Left lobe of liver (tissue), 2 donors: ENCODE results near the gene SLC22A23. TPM values are rescaled to one million over a fixed set of nuclear protein-coding genes. Genes with fewer than 3 reads are reported as not detected.

ENCODE experiments used
- ATAC-seq: fragments of 200-7000 bp; cut with Tn5 transposase; one replicate; pipeline ENCODE4 v1.9.1; 2020; ENCODE audit warnings: mild to moderate bottlenecking, moderate library complexity
- DNase-seq: peaks from one replicate; pipeline ENCODE4 v3.0.0-alpha.2; 2020; ENCODE audit warnings: low spot score
- total RNA-seq: library from RNA; stranded (reverse); gene quantifications from one replicate; pipeline ENCODE4 v1.2.1, GENCODE V29; 2021
- donor health status: DM: no; HTN: no; CAD: no; lungs with moderate emphysema.
- donor health status: DM: no; HTN: yes; CAD: no.

SLC22A23 gene, protein sequence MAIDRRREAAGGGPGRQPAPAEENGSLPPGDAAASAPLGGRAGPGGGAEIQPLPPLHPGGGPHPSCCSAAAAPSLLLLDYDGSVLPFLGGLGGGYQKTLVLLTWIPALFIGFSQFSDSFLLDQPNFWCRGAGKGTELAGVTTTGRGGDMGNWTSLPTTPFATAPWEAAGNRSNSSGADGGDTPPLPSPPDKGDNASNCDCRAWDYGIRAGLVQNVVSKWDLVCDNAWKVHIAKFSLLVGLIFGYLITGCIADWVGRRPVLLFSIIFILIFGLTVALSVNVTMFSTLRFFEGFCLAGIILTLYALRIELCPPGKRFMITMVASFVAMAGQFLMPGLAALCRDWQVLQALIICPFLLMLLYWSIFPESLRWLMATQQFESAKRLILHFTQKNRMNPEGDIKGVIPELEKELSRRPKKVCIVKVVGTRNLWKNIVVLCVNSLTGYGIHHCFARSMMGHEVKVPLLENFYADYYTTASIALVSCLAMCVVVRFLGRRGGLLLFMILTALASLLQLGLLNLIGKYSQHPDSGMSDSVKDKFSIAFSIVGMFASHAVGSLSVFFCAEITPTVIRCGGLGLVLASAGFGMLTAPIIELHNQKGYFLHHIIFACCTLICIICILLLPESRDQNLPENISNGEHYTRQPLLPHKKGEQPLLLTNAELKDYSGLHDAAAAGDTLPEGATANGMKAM
- total RNA-seq, result 16.9 TPM

DNA sequence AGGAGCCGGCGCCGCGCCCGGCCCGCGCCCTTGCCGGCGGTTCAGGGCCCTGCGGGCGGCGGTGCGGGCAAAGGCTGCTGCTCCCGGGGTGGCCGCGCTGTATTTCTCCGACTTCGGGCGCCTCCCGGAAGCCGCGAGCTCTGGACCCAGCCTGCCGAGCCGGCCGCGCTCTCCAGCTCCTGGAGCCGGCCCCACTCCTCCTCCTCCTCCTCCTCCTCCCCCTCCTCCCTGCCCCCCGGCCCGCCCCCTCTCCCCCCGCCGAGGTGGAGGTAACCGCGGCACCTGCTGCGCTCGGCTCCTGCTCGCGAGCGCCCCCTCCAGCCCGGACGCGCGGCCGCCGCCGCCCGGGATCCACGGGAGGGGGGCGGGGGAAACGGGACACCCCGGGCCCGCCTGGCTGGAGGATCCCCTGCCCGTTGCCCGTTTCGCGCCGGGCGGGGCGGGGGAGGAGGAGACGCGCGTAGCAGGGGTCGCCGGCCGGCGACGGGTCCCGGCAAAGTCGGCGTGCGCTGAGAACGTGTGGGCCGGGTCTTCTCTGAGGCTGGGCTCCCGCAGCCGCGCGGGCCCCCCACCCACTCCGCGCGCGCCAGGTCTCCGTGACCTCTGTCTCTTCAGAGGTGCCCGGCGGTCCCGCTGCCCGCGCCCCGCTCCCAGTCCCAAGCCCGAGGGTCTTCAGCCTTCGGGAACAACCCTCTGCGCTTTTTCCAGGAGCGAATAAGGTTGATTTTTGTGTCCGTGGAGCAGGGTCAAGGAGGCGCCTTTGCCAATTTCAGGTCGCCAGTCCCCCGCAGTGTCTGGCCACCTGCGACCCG, at the start of gene SLC22A23:
SLC22A23 (minus strand) TSS at position 153 of the 812 bp plus-strand sequence. CDS start 491 bp downstream, outside the sequence.
- ATAC-seq (peak; percentile 85), DNase-seq (peak; percentile 88)

DNA sequence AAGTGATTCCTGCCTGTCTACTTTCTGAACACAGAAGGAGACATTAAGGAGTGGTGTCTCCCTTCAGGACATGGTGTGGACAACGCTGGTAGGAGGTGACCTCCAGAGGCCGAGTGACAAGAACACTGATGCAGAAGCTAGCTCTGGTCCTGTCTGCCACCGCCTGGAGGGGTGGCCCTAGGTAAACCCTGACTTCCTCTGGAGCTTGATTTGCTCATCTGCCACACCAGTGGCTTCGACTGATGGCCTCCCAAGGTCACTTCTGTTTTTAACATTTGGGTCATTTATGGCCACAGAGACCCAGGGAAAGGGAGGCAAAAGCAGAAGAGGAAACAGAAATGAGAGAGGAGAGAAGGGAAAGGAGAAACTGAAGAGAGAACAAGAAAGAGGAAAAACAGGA, 49.4 kb upstream of the SLC22A23 start:
- peak; percentile 49 for ATAC-seq

DNA sequence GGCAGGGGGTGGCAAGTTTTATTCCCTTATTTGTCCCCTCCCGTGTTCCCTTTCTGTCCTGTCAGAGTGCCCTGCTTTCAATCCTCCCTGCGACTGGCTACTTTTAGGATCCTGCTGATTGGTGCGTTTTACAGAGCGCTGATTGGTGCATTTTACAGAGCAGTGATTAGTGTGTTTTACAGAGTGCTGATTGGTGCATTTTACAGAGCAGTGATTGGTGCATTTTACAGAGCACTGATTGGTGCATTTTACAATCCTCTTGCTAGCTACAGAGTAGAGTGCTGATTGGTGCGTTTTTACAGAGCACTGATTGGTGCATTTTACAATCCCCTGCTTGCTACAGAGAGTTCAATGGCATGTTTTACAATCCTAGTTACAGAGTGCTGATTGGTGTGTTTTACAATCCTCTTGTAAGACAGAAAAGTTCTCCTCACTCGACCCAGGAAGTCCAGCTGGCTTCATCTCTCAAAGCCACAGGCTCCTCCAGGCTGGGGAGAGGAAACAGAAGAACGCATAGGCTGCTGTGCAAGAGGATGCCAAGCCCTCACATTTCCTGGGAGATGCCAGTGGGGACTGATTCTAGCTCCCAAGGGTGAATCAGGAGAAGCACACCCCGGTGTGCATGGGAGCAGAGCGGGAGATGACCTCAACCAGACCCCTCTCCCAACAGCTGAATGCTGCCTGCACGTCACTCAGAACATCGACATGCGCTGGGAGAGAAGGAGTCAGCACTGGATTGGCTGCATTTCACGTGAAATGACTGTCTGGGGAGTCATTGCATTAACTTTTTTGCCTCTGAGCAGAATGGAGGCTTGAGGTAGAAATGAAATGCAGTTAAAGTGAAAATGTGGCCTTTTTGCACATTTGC, 48.3 kb upstream of the SLC22A23 start:
- ATAC-seq (no peak), DNase-seq (no peak)

More for the DNA sequence above, 49.4 kb upstream of the SLC22A23 start:
- DNase-seq, result no peak

DNA sequence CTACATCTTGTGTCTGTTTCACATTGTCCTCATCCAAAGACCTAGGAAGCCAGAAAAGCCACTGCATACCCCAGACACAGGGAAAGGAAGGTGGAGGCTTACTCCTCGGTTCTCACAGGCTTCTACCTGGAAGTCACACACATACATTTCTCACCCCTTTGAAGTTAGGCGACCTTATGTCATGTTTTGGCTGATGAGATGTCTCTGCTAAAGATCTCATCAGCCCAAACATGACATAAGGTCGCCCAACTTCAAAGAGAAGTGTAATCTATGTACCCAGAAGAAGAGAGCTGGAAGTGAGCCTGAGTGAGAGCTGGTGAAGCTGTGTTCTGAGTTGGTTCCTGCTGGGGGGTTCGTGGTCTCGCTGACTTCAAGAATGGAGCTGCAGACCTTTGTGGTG, 47.5 kb upstream of the SLC22A23 start:
- ATAC-seq, result no peak
- DNase-seq, result no peak

DNA sequence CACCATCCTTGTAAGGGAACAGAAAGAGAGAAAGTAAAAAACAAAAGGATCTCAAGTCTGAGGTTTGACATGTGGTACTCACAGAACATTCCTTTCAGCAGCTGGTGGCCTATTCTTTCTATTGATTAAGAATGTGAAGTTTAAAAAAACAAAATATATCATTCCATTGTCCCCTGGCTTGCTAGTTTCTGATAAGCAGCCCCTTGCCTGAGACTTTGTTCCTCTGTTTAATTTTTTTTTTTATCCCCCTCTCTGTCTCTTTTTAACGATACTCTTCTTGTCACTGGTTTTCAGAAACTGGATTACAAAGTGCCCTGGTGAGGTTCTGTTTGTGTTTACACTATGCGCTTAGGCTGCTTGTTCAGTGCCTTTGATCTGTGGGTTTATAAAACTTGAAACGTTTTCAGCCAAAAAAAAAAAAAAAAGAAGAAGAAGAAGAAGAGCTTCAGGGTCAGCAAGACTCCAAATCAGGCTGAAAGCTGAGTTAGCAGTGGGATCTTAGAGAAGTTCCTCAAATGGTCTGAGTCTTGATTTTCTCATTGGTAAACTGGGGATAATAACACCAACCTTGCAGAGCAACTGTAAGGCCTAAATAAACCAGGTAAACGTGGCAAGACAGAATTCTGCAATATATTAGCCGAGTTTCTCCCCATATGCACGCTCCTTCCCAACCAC, 45.1 kb upstream of the SLC22A23 start:
- no peak for ATAC-seq
- DNase-seq, result no peak

DNA sequence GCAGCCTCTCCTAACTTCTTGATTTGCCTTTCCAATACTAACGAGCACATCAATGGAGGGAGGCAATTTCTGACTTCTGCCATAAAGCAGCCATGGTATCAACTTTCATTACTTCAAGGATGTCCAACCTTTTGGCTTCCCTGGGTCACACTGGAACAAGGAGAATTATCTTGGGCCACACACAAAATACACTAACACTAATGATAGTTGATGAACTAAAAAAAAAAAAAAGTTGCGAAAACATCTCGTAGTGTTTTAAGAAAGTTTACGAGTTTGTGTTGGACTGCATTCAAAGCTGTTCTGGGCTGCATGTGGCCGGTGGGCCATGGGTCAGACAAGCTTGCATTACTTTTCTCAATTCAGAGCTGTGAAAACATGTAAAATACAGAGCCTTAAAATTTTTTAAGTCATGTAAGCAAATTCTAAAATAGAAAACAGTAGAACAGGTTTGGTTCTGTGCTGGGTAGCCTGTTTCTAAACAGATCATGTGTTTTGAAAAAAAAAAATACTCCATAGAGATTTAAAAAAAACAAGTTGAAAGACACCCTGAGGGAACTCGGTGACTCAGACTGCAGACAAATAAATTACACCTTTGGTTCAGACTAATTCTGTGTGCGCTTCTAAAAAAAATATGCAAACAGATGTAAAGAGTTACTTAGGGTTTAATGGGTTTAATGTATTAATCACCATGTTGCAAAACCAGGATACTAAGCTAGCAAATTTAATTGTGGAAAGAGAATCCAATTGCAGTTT, 43.6 kb upstream of the SLC22A23 start:
- DNase-seq, result no peak
- no peak for ATAC-seq

DNA sequence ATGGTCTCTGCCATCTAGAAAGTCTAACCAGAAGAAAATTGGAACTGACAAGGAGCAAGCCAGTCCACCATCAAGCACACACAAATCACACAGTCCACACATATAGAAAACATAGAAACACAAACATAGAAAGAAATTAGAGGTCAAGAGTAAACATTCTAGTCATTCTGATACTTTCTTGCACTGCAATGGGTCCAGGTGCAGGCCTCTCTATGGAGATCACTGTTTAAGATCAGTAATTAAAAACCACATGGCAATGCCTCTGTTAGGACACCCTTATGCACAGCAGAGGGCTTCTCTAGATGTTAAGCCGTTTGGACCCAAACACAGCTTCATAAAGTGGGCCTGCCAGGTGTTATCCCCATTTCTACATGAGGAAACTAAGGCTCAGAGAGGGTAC, 42.8 kb upstream of the SLC22A23 start:
- DNase-seq (no peak), ATAC-seq (no peak)

DNA sequence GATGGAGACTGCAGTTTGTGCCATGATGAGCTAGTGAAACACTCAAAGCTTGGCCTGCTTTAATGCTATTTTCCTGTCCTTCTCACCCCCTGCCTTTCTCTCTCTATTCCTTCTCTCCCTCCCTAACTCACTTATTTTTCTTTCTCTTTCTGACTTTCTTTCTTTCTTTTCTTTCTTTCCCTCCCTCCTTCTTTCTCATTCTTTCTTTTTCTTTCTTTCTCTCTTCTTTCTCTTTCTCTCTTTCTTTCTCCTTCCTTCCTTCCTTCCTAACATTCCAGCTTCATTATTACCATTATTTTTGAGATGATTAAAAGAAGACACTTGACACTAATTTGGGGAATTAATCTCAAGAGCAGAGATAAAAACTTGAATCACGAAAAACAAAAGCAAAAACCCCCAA, 39.5 kb upstream of the SLC22A23 start:
- no peak for DNase-seq
- no peak for ATAC-seq

DNA sequence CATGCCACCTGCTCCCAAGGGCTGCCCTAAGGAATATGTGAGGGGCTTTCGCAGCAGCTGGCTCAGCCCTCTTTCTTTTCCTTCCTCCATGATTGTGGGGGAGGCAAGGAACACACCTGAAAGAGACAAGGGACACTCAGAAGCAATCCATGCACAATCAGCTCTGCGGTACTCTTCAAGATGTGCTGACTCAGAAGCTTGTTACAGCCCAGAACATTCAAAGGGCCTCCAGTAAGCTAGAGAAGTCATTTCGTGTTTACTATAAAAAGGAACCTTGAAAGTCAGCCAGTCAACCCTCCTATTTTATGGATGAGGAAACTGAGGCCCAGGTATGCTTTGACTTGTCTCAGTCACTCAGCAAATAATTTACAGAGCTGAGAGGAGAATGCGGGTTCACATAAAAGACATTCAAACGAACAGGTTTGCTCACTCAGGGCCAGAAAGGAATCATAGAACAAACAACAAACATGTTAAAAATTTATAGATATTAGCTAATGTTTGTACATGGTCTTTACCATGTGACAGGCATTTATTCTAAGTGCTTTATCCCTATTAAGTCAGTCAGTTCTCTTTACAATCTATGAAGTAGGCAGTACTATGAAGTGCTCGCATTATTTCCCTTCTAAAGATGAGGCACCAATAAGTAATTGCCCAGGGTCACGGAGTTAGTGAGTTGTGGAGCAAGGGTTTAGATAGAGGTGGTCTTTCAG, 37.7 kb upstream of the SLC22A23 start:
- ATAC-seq, result no peak

DNA sequence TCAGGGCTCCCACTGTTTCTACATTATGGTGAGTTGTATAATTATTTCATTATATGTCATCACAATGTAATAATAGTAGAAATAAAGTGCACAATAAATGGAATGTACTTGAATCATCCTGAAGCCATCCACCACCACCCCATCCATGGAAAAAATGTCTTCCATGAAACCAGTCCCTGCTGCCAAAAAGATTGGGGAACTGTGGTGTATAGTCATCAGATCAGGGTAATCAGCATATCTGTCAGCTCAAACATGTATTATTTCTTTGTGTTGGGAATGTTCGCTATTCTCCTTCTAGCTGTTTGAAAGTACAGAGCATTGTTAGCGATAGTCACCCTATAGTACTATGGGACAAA, 33.8 kb upstream of the SLC22A23 start:
- ATAC-seq, result no peak

More for the DNA sequence above, 37.7 kb upstream of the SLC22A23 start:
- no peak for DNase-seq

DNA sequence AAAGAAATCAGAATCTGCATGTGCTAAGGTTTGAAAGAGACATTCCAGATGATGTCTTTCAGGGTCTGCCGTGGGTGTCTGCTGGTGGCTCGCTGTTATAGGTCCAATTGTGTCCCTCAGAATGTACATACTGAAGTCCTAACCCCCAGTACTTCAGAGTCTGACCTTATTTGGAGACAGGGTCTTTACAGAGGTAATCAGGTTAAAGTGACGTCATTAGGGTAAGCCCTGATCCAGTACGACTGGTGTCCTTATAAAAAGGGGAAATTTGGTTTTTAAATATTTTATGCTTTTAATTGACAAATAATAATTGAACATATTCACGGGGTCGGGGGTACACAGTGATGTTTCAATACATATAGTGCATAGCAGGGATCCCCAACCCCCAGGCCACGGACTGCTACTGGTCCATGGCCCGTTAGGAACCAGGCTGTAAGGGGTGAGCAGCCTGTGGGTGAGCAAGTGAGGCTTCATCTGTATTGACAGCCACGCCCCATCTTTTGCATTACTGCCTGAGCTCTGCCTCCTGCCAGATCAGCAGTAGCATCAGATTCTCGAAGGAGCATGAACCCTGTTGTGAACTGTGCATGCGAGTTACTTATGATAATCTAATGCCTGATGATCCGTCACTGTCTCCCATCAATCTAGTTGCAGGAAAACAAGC, 33.2 kb upstream of the SLC22A23 start:
- DNase-seq, result no peak

More for the DNA sequence above, 33.8 kb upstream of the SLC22A23 start:
- no peak for DNase-seq

DNA sequence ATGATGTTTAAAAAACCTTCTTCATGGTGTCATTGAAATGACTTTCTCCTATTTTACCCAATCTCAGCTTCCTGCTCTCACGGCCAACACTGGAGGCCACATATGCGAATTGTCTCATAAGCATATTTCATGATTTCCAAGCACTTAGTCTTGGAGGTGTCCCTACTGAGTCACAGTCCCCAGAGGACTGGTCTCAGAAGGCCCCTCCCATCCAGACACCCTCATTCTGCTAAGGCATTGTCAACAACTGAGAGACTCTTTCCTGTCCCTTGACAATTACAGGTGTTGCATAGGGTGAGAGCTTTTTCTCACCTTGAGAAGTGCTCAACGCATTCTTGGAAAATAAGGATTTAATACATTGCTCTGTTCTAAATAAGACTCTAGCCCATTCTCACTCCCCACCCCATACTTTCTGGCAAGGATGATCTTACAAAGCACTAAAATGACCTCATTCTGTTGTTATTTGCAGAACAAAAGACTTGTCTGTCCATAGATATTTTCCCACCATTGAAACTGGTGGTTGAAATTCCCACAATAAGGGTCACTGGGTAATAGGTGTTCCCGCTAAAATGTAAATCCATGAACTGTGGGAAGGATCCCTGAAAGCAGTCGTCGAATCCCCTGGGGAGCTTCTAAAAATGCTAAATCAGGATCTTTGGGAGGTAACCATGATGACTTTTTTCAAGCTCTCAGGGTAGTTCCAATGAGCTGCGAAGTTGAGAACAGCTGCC, 32.3 kb upstream of the SLC22A23 start:
- no peak for DNase-seq
- ATAC-seq, result no peak

More for the DNA sequence above, 33.2 kb upstream of the SLC22A23 start:
- ATAC-seq, result no peak

DNA sequence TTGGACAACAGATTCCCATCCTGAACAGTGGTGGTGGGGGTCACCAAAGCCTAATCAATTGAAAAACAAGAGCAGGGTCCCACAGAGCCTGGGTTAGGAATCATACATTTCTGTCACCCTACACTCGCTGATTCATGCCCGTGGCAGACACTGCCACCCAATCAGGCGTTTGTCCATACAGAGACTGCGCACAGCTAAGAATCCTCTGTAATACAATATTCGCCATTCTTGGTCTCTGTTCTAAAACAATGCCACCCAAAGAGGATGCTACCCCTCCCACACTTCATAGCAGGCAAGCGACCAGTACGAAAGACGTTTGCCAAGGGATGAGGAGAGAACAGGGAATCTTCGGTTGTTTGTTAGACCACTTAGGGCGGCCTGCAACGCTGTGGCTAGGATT, 28.1 kb upstream of the SLC22A23 start:
- ATAC-seq, result no peak

DNA sequence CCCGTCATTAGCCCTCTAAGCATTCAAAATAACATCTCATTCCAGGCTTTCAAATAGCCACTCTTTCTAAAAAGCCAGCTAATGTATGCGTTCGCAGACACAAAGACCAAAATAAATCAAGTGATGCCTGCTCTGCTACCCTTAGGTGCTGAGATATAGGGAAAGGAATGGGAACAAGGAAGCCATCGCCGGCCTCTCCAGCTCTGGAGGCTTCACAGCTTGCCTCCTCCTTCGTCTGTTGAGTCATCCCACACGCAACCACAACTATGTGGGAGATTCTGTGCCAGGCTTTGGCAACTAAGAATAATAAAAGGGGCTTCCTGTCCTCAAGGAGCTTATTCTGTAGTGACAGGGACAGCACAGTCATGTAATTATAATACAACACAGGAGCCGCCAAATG, 27.3 kb upstream of the SLC22A23 start:
- ATAC-seq (no peak), DNase-seq (no peak)

More for the DNA sequence above, 28.1 kb upstream of the SLC22A23 start:
- DNase-seq, result no peak

DNA sequence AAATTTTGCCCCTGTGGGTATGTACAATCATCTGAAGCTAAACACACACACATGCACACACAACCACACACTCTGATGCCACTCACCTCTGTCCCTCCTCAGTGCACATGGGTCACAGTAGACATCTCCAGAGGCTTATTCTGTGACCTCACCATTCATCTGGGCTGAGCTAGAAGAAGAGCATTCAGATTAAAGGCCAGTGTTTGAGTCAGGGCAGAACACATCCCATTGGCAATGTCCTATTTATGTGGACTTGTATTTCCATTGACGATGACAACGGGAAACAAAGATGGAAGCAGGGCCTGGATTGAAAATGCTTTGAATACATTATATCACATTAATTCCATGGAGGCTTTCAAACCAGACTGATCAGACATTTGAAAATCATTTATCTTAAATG, 26.8 kb upstream of the SLC22A23 start:
- DNase-seq (no peak), ATAC-seq (no peak)

DNA sequence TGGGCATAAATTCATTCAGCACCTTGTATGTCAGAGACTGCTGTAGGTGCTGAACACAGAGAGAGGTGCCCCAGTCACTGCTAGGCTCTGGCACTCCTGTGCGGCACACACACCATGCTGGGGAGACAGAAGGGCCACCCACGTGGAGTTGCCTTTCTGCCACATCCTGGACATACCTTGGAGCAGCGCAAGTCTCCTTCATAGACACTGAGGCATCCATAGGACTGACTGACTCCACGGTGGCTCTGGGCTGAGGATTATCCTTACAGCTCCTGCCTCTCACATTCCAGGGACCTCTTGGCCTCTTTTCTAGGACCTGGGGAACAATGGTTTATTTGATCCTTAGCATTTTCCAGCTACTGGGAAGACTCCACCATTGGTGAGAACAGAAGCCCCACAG, 26.0 kb upstream of the SLC22A23 start:
- DNase-seq (no peak), ATAC-seq (no peak)

DNA sequence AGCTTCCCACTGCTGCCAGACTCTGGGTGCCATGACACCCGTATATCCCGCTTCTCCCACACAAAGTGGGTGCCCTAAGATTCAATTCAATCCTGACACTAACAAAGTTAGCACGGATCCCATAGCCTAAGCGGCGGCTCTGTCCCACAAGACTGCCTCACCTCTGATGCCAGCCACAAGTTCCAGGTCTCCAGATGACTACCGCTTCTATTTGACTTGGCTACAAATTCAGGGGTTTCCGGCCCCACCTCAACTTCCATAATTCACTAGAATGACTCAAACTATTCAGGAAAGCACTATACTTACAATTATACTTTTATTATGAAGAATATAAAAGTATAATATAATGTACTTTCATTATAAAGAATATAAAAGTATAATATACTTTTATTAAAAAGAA, 24.8 kb upstream of the SLC22A23 start:
- no peak for DNase-seq
- no peak for ATAC-seq
